ENCODE data around the gene DNAJC1. TPM values are rescaled to one million over a fixed set of nuclear protein-coding genes. Genes with fewer than 3 reads are reported as not detected.
"Not testable (repeated sequence)": the region's sequence is repeated elsewhere in the genome, so short reads cannot be mapped to it uniquely, and the experiment has no call there.

The DNAJC1 gene
- total RNA-seq, 1 donor from 2014 or later, result 22.8 TPM

- DNase-seq (ENCODE audit: low read depth), result no peak
- H3K4me3 ChIP-seq (ENCODE audit: low read depth, low read length), result no peak overlapping the region
- no peak for TF ChIP-seq CTCF (conservative IDR thresholded peaks at IDR 0.05; ENCODE audit: low read depth, low read length)
These were observed 30.8 kb upstream of the DNAJC1 start for GRCh38 chr10:22034333-22034732.

DNA sequence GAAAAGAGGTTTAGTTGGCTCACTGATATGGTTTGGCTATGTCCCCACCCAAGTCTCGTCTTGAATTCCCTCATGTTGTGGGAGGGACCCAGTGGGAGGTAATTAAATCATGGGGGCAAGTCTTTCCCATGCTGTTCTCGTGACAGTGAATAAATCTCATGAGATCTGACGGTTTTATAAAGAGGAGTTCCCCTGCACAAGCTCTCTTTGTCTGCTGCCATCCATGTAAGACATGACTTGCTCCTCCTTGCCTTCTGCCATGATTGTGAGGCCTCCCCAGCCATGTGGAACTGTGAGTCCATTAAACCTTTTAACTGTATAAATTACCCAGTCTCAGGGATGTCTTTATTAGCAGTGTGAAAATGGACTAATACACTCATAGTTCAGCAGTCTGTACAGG is 28.7 kb upstream of the DNAJC1 start:
- H3K4me3 ChIP-seq (ENCODE audit: low read depth, low read length); DNase-seq (ENCODE audit: low read depth): not testable (repeated sequence)

DNA sequence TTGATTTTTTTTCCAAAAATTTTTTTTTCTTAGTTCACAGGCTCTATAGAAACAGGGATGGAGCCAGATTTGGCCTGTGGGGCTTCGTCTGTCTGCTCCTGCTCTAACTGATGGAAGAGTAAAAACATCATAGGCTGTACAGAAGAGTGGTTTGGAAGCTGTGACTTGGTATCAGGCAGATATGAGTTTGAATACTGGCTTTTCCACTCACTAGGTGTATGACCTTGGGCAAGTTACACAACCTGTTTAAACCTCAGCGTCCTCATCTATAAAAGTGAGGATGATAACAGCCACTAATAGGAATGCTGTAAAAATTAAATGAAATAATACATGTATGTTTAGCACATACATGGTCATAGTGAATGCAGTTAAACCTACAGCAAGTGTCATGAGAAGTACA is 26.9 kb upstream of the DNAJC1 start:
- no peak for TF ChIP-seq CTCF (conservative IDR thresholded peaks at IDR 0.05; ENCODE audit: low read depth, low read length)
- no peak overlapping the region for H3K4me3 ChIP-seq (ENCODE audit: low read depth, low read length)
- DNase-seq (ENCODE audit: low read depth), result no peak

DNA sequence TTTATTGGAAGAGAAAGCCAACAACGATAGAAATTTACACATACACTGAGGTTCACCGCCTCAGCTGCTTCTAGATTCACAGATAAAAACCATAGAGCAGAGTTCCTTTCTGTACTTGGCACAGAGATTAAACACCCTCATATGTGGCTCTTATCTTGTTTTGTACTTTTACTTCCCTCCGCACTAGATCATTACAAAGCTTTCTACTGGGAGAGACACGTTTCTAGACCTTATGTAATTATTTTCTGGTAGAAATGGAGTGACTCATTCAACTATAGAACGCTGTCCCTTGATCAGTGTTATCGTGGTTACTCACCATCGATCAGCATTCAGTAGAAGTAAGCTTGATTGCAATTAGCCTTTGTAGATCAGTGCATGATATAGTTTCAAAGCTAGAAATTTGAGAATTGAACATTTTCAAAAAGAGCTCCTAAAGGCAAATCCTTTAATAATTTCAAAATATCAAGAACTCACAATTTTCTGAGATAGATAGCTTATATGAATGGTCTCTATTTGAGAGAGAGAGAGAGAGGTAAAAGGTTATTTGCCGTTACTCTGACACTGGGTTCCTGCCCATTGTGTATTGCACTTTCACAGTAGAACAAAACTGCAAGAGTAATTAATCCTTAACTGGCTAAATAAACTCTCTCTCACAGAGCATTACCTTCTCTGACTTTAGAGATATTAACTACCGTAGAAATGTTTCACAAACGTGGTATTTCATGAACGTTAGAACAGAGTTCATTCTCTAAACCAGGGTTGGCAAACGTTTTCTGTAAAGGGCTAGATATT is 26.1 kb upstream of the DNAJC1 start:
- no peak for TF ChIP-seq CTCF (conservative IDR thresholded peaks at IDR 0.05; ENCODE audit: low read depth, low read length)
- no peak for DNase-seq (ENCODE audit: low read depth)

DNA sequence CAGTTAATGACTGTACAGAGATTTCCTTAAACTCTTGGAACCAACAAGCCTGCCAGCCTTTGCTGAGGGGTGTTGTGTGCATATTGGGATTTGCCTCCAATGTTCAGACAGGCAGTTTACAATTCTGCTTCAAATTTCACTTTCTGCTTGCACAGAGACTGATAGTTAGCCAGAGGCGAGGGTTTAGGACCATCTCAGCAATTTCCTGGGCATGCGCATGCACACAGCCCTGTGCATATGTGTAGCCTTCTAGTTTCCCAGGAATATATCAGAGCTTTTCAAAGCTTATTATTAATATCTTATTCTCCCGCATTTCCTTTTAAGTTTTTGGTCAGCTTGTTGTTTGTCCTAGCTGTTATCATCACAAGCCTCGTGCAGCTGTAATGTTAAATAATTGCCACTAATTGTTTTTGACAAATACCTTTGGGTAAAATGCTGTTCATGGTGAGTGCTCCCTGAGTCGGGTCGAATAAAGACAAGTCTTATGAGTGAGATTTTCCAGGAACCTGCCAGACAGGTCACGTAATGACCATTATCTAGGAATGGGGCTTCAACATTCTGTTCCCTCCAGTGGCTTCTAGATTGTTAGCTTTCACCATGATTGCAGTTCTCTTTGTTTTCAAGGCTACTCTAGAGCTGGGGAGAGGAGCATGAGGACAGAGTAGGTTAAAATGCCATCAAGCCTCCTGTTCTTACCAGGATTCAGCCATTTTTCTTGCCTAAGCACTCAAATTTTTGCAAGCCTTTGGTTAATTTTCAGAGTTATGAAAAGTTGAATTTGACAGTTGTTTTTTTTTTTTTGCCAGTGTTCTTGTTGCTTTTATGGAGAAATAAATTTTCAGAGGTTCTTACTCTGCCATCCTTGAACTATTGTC is 24.1 kb upstream of the DNAJC1 start:
- no peak for DNase-seq (ENCODE audit: low read depth)
- no peak for TF ChIP-seq CTCF (conservative IDR thresholded peaks at IDR 0.05; ENCODE audit: low read depth, low read length)
- no peak overlapping the region for H3K4me3 ChIP-seq (ENCODE audit: low read depth, low read length)

More for the DNA sequence above, 26.1 kb upstream of the DNAJC1 start:
- H3K4me3 ChIP-seq (ENCODE audit: low read depth, low read length), result no peak overlapping the region

- DNase-seq (ENCODE audit: low read depth), result no peak
- TF ChIP-seq CTCF (conservative IDR thresholded peaks at IDR 0.05; ENCODE audit: low read depth, low read length), result no peak
- no peak overlapping the region for H3K4me3 ChIP-seq (ENCODE audit: low read depth, low read length)
These were observed 22.8 kb upstream of the DNAJC1 start for GRCh38 chr10:22026287-22026686.

DNA sequence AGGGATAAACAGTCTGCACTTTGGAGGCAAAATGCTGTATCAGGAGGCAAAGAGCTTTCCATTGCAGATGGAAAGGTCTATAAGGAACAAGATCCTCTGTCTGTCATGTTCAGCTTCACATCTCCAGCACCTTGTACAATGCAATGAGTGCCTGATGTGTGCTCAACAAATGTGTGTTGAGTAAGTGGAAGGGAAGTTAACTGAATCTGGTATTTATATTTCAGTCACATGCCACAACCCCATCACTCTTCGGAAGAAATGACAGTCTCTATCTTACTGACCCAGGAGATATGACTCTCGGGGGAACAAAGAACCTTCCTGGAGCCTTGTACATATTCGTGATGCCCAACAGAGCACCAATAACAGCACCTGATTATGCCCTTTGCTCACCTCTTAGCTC is 20.0 kb upstream of the DNAJC1 start:
- H3K4me3 ChIP-seq (ENCODE audit: low read depth, low read length), result no peak overlapping the region
- DNase-seq (ENCODE audit: low read depth), result no peak
- TF ChIP-seq CTCF (conservative IDR thresholded peaks at IDR 0.05; ENCODE audit: low read depth, low read length), result no peak

Measured in epithelial cell of proximal tubule (primary cell).